ENCODE data around the gene ZNF14. TPM values are rescaled to one million over a fixed set of nuclear protein-coding genes. Genes with fewer than 3 reads are reported as not detected.

Gene ZNF14
- total and polyA plus RNA-seq, 9 of the 15 experiments (the other 6 are each of a cell fraction or from before 2014, with no cell fraction given): 1.9 to 7.0 (median 4.0) TPM

GRCh38 chr19:19732579-19733501 lies at the start of gene ZNF14 (continued):
- 0 out of 2 replicates have a peak, but pooled peaks have one; percentile 25 for TF ChIP-seq LCOR (CRISPR knock-in tag; IDR thresholded peaks at IDR 0.05)
- peak; percentile 97 for TF ChIP-seq PHF8 (IDR thresholded peaks at IDR 0.05; ENCODE audit: borderline replicate concordance, low read length)
- peak; percentile 45; the same call in 1 of the 2 replicates for TF ChIP-seq EHMT2 (IDR thresholded peaks at IDR 0.05)
- peak; percentile 91 for TF ChIP-seq ZFX (CRISPR knock-in tag; IDR thresholded peaks at IDR 0.05)
- 0 out of 2 replicates have a peak, but pooled peaks have one; percentile 54 for TF ChIP-seq ERF (CRISPR knock-in tag; IDR thresholded peaks at IDR 0.05)
- TF ChIP-seq CTBP1 (IDR thresholded peaks at IDR 0.05; ENCODE audit: borderline replicate concordance): peak; percentile 97
- TF ChIP-seq GABPA (tag; conservative IDR thresholded peaks at IDR 0.05; ENCODE audit: low read depth): no peak
- no peak for TF ChIP-seq BMI1 (IDR thresholded peaks at IDR 0.05; ENCODE audit: low read length)
- no peak for TF ChIP-seq ZNF431 (CRISPR knock-in tag; IDR thresholded peaks at IDR 0.05)
- TF ChIP-seq TAF9B (IDR thresholded peaks at IDR 0.05; ENCODE audit: partially characterized antibody): peak; percentile 58
- TF ChIP-seq TFAP4 (CRISPR knock-in tag; IDR thresholded peaks at IDR 0.05; ENCODE audit: borderline replicate concordance): peak; percentile 48; the same call in 1 of the 2 replicates
- no peak for TF ChIP-seq FOXO4 (CRISPR knock-in tag; IDR thresholded peaks at IDR 0.05)
- TF ChIP-seq DACH1 (IDR thresholded peaks at IDR 0.05; ENCODE audit: partially characterized antibody): no peak
- TF ChIP-seq BHLHE40 (IDR thresholded peaks at IDR 0.05; ENCODE audit: low read length): no peak
- TF ChIP-seq TEAD1 (CRISPR knock-in tag; IDR thresholded peaks at IDR 0.05): 0 out of 4 replicates have a peak, but pooled peaks of 1 of the 2 experiments have one; percentile 42
- TF ChIP-seq RUNX1 (IDR thresholded peaks at IDR 0.05; ENCODE audit: low read depth): 0 out of 2 replicates have a peak, but pooled peaks have one; percentile 36
- no peak for TF ChIP-seq GATA2 (CRISPR knock-in tag; IDR thresholded peaks at IDR 0.05)
- 0 out of 2 replicates have a peak, but pooled peaks have one; percentile 66 for TF ChIP-seq RREB1 (CRISPR knock-in tag; IDR thresholded peaks at IDR 0.05)
- TF ChIP-seq ZNF354B (CRISPR knock-in tag; IDR thresholded peaks at IDR 0.05): no peak
- peak; percentile 85 for TF ChIP-seq PHF20 (IDR thresholded peaks at IDR 0.05; ENCODE audit: partially characterized antibody)

All from K562 (cell line).